HG03565 (cell line): Measurements from ENCODE around the gene GAS2L3.
"Not testable (repeated sequence)": the region's sequence is repeated elsewhere in the genome, so short reads cannot be mapped to it uniquely, and the experiment has no call there.

ENCODE experiments used
- ATAC-seq: cut with Tn5 transposase; IDR thresholded peaks from one replicate; pipeline ENCODE4 v1.9.1; 2021; ENCODE audit warnings: mild to moderate bottlenecking, moderate library complexity; ENCODE audit not compliant: unreplicated experiment

The GAS2L3 gene

DNA sequence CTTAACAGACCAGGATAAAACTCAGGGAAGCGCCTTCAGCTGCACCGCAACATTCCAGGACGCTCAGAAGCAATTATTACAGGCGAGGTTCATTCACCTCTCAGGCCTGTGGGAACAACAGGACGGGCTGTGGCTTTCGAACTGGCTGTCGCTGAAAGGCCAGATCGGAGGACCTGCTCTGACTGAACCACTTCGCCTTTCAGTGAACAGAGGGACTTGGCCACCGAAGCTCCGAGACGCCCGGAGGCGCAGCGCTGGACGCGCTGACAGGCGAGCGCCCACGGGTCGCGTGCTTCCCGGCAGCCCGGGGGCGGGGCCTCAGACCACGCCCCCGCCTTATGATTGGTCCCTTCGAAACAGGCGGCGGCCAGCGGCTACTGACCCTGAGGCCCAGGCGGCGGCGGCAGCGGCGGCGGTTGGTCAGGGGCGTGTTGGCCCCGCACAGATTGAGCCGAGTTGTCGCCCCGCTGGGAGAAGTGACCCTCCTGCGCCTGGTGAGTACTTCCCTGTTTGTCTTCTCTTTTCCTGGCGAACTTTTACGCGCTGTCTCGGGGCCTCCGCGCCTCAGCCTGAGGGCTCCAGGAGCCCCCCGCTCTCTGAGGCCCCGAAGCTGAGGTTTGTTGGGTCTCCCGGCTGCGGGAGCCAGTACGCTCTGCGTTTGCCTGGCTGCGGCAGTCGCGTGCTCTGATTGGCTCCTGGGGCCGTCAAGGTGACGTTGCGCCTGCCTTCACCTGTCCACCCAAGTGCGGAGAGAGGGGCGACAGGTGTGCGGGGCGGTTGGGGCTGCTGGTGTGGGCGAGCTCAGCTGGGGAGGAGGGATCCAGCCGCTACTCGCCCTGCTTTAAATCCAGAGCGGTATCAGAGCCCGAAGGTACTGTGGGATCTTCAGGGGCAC is at the start of gene GAS2L3:
Gene GAS2L3 (plus strand): TSS at position 393 of the 895 bp plus-strand sequence. CDS start 21,221 bp downstream, outside the sequence.
- peak; percentile 92 for ATAC-seq

- ATAC-seq, result no peak
Measured at GRCh38 chr12:100528034-100528433, 45.5 kb upstream of the GAS2L3 start.

GRCh38 chr12:100528471-100529127 is 44.9 kb upstream of the GAS2L3 start:
- ATAC-seq, result no peak

DNA sequence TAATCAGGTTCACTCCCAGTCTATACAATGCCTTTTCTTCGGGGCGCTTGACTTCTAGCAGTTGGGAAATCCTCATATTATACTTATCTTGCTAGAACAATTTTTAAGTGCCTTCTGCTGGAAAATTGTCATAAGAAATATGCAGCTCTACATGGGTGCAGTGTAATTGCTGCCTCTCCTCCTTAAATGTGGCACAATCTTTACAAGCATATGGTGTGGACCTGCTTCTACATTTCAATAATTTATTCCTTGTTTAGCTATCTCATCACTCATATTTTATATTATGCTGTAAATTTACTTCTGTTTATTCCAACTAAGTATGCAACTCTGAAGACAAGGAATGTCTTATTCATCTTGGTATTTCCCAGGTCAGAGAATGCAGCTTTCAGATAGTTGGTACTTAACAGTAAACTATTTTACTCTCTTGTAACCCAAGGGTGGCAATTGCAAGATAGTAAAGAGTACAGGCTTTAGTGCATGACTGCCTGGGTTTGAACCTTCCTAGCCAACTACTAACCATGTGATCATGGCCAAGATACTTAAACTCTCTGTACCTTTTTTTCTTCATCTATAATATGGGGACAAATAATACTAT is 43.6 kb upstream of the GAS2L3 start:
- no peak for ATAC-seq

DNA sequence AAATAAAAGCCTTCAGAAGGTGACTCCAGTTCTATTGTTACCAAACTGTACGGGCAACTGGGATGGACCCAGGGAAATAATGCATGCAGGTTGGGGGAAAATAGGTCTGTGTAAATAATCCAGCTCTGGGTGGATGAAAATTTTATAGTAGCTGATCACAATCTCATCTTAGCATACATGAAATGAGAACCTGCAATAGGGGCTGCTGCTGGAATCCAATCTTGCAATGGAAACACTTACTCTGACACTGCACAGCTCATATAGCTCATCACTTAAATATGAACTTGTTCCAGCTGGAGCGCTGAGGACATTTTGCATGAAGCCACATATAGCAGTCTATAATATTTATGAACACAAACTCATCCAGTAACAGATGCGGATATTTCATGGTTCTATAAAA is 40.1 kb upstream of the GAS2L3 start:
- ATAC-seq, result no peak

GRCh38 chr12:100534625-100535227 is 38.8 kb upstream of the GAS2L3 start:
- no peak for ATAC-seq

DNA sequence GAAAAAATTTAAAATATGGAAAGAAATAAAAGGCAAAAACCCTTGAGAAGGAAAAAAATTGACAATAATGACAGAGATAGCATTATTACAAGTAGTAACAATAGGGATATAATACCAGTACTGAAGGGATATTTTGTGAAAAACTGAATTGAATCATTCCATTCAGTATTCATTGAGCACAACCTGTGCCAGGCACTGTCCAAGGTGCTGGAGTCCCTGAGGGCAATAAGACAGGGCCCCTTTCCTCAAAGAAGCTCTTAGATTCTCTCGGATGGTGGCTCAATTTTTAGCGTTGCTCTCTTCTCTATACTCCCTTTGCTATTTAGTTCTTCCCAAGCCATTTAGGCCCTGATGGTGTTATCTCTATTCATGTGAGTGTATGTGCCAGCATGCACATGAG is 34.3 kb upstream of the GAS2L3 start:
- ATAC-seq, result no peak

- no peak for ATAC-seq
Measured at GRCh38 chr12:100544165-100544564, 29.3 kb upstream of the GAS2L3 start.

DNA sequence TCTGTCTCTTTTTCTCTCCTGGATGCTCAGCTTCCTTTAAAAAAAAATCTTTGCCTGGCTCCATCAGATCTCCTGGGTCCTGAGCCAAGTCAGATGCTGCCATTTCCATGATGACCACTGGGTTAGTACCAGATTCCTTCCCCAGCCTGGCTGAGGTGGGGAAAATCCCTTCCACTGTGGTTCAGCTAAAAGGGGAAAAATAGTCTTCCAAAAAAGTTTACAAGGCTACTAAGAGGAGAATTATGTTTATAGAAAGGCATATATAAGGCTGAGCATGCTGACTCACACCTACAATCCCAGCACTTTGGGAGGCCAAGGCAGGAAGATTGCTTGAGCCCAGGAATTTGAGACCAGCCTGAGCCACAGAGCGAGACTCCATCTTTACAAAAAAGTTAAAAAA is 28.4 kb upstream of the GAS2L3 start:
- no peak for ATAC-seq

DNA sequence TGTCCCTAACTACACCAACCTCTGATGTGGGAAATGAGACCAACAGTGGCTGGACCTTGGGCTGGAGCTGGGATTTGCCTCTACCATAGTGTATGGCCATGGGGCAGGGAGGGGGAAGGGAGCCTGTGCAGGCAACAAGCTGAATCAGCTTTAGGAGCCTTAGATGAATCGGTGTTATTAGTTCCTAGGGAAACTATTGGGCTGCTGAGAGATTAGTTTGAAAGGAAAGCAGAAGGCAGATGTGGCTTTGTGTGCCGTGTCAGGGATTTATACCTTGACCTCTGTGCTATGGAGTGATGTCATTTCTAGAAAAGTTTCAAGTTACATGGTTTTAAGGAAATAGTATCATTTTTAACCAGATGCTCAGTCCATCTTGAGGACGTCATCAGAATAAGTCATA is 19.5 kb upstream of the GAS2L3 start:
- ATAC-seq, result no peak

DNA sequence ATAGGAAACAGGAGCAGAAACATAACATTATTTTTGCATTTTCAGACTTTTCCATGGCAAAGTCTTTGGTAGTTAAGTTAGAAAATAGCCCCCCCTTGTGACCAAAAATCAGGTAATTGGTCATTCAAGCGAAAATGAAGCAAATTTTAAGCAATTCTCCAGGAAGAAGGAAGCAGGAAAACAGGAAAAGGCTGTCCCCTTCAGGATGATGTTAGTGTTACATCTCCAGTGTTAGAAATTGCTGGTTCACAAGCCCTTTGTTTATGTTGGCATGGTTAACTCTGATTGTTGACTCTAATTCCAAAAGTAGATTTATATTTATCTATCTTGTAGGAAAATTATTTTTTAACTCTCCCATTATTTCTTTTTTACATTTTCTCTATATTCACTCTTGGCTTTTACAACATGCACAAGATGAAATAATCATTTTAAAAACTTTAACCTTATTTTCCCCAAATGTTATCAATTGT is 18.8 kb upstream of the GAS2L3 start:
- ATAC-seq, result no peak

GRCh38 chr12:100555722-100556121 is 17.8 kb upstream of the GAS2L3 start:
- ATAC-seq, result no peak

GRCh38 chr12:100557357-100557756 is 16.1 kb upstream of the GAS2L3 start:
- no peak for ATAC-seq

GRCh38 chr12:100559261-100559660 is 14.2 kb upstream of the GAS2L3 start:
- ATAC-seq, result not testable (repeated sequence)

- ATAC-seq, result no peak
Measured at GRCh38 chr12:100564090-100564489, 9.4 kb upstream of the GAS2L3 start.

- no peak for ATAC-seq
Measured at GRCh38 chr12:100564905-100565467, 8.5 kb upstream of the GAS2L3 start.

- no peak for ATAC-seq
Measured at GRCh38 chr12:100565987-100566545, 7.4 kb upstream of the GAS2L3 start.

DNA sequence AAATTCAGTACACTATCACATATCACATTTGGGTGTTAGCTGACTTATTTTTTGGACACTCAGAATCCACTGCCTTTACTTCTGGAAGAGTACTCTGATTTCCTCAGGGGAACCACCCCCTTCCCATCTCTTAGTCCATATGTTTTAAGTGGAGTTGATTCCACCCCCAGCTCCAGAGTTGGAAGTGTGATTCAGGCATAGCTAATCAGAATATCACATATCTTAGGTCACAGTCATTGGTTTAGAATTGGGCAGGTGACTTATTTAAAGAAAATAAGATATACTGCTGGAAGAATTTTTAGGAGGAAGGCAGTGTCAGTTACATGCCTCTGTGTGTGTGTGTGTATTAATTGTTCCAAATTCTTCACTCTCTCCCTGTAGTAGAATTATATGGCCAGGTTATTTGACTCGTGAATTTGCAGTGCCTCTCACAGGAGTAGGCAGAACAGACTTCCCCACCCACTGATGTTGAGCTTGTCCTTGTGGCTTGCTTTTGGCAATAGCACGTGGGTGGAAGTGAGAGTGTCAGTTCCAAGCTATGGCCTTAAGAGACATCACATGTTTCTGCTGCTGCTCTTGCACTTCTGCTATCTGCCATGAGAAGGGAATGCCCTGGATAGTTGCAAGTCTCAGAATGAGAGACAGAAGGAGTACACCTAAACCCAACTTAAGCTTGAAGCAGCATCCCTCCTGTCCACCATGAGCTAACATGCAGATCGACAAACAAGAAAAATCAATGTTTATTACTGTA is 6.4 kb upstream of the GAS2L3 start:
- ATAC-seq, result peak; percentile 97

GRCh38 chr12:100567945-100568344 is 5.5 kb upstream of the GAS2L3 start:
- ATAC-seq, result no peak

- no peak for ATAC-seq
Measured at GRCh38 chr12:100572184-100572583, 1.3 kb upstream of the GAS2L3 start.
